Astrocyte (in vitro differentiated cells and primary cell): Measurements from ENCODE around the gene CSAD. TPM values are rescaled to one million over a fixed set of nuclear protein-coding genes. Genes with fewer than 3 reads are reported as not detected.
"Not testable (repeated sequence)": the region's sequence is repeated elsewhere in the genome, so short reads cannot be mapped to it uniquely, and the experiment has no call there.

Experiments
- DNase-seq: peaks from one replicate; pipeline ENCODE4 v3.0.0-alpha.2; 2010; ENCODE audit warnings: low read depth
- FAIRE-seq: peaks from 2 replicates; lab custom pipeline; 2011; peaks lifted over from hg19 to GRCh38; lab: Jason Lieb, UNC
- H2AFZ ChIP-seq: 2 replicates; pipeline ENCODE4 v1.6.0; 2012; ENCODE audit warnings: low read depth, low read length, inconsistent platforms
- H3K27ac ChIP-seq: 2 replicates; pipeline ENCODE4 v1.5.1; 2011; ENCODE audit warnings: low read depth, low read length, inconsistent platforms
- H3K27me3 ChIP-seq: 2 replicates; pipeline ENCODE4 v1.6.0; 2011; ENCODE audit warnings: low read length, inconsistent platforms; ENCODE audit not compliant: insufficient read depth
- H3K36me3 ChIP-seq: 2 replicates; pipeline ENCODE4 v1.5.1; 2011; ENCODE audit warnings: low read length, inconsistent platforms; ENCODE audit not compliant: insufficient read depth
- H3K4me1 ChIP-seq: 2 replicates; pipeline ENCODE4 v1.5.1; 2011; ENCODE audit warnings: low read length, inconsistent platforms; ENCODE audit not compliant: insufficient read depth
- H3K4me2 ChIP-seq: 2 replicates; pipeline ENCODE4 v1.6.0; 2012; ENCODE audit warnings: low read length, inconsistent platforms
- H3K4me3 ChIP-seq: 2 replicates; pipeline ENCODE4 v1.5.1; 2011; ENCODE audit warnings: low read depth, mild to moderate bottlenecking, low read length, inconsistent platforms; ENCODE audit not compliant: insufficient read depth
- H3K79me2 ChIP-seq: 2 replicates; pipeline ENCODE4 v1.6.0; 2012; ENCODE audit warnings: mild to moderate bottlenecking, low read length, inconsistent platforms; ENCODE audit not compliant: insufficient read depth
- H3K9ac ChIP-seq: 2 replicates; pipeline ENCODE4 v1.6.0; 2012; ENCODE audit warnings: mild to moderate bottlenecking, low read length, inconsistent platforms
- H3K9me3 ChIP-seq: 2 replicates; pipeline ENCODE4 v1.5.1; 2012; ENCODE audit warnings: low read depth, mild to moderate bottlenecking, low read length, inconsistent platforms; ENCODE audit not compliant: insufficient read depth
- H4K20me1 ChIP-seq: 2 replicates; pipeline ENCODE4 v1.6.0; 2012; ENCODE audit warnings: low read length, inconsistent platforms; ENCODE audit not compliant: insufficient read depth
- H3K27ac Mint-ChIP-seq: one replicate; pipeline ENCODE4 v1.8.0; 2021; ENCODE audit warnings: mild to moderate bottlenecking, mixed read lengths; ENCODE audit not compliant: unreplicated experiment
- H3K27me3 Mint-ChIP-seq: one replicate; pipeline ENCODE4 v1.8.0; 2021; ENCODE audit warnings: low read depth, mixed read lengths; ENCODE audit not compliant: unreplicated experiment
- H3K36me3 Mint-ChIP-seq: one replicate; pipeline ENCODE4 v1.8.0; 2021; ENCODE audit warnings: low read depth, mixed read lengths; ENCODE audit not compliant: unreplicated experiment
- H3K4me1 Mint-ChIP-seq: one replicate; pipeline ENCODE4 v1.8.0; 2021; ENCODE audit warnings: low read depth, mixed read lengths; ENCODE audit not compliant: unreplicated experiment
- H3K4me3 Mint-ChIP-seq: one replicate; pipeline ENCODE4 v1.8.0; 2021; ENCODE audit warnings: mild to moderate bottlenecking, moderate library complexity, mixed read lengths; ENCODE audit not compliant: unreplicated experiment
- H3K9me3 Mint-ChIP-seq: one replicate; pipeline ENCODE4 v1.8.0; 2021; ENCODE audit warnings: mild to moderate bottlenecking, mixed read lengths; ENCODE audit not compliant: unreplicated experiment
- EZH2 ChIP-seq: IDR thresholded peaks from 2 replicates; pipeline ENCODE4 v1.6.1; 2012; ENCODE audit warnings: mild to moderate bottlenecking, low read length, inconsistent platforms; ENCODE audit not compliant: insufficient read depth
- total RNA-seq: library from RNA; stranded (reverse); gene quantifications from 2 replicates; pipeline ENCODE4 v1.2.1, GENCODE V29; 2021
- TF ChIP-seq, protein P1 (sequence below): IDR thresholded peaks from 2 replicates; pipeline ENCODE4 v1.5.1; 2011; ENCODE audit warnings: low read depth, mild to moderate bottlenecking, inconsistent platforms, low read length, moderate library complexity; ENCODE audit not compliant: insufficient read depth

The CSAD gene
- total RNA-seq, 1 donor from 2014 or later: 19.4 TPM

DNA sequence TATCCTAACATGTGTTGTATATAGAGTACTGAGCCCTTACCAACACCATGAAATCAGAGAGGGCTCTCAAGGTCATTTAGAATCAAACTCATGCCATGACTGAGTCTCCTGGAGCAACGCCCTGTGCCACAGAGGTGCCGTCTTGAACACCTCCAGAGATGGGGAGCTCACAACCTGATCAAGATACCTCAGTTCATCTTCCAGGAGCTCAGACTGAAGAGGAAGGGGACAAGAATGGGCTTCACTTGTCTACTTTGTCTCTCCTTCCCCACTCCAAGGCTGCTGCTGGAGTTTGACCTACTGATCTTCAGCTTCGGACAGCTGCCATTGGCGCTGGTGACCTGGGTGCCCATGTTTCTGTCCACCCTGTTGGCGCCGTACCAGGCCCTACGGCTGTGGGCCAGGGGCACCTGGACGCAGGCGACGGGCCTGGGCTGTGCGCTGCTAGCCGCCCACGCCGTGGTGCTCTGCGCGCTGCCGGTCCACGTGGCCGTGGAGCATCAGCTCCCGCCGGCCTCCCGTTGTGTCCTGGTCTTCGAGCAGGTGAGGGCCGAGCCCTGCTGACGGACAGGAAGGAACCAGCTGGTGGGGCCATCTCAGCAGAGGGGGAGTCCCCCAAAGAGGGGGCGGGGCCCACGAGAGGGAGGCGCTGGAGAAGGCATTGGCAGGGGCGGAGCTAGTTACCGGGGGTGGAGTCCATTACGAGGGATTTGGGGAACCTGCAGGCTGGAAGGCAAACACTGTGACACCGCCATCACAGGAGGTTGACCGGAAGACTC, 65.4 kb downstream of the CSAD start:
- no peaks in the 10 kb centered on the region for H3K4me1 Mint-ChIP-seq
- Histone ChIP-seq H3K36me3 (no peaks in the 10 kb centered on the region), H3K9ac (no peak overlapping the region), H4K20me1 (no peaks in the 10 kb centered on the region), H3K79me2 (no peaks in the 10 kb centered on the region), H2AFZ (no peak overlapping the region), H3K27me3 (no peaks in the 10 kb centered on the region), H3K9me3 (no peaks in the 10 kb centered on the region), H3K4me2 (no peak overlapping the region), H3K27ac (no peak overlapping the region), H3K4me3 (no peak overlapping the region), H3K4me1 (no peaks in the 10 kb centered on the region)
- H3K36me3 Mint-ChIP-seq: peaks cover 2% of the 10 kb centered on the region
- H3K4me3 Mint-ChIP-seq: no peak overlapping the region
- no peaks in the 10 kb centered on the region for H3K9me3 Mint-ChIP-seq
- no peak for TF ChIP-seq EZH2
- DNase-seq: no peak
- H3K27me3 Mint-ChIP-seq: peaks cover 19% of the 10 kb centered on the region
- no peak for FAIRE-seq
- H3K27ac Mint-ChIP-seq: no peak overlapping the region

DNA sequence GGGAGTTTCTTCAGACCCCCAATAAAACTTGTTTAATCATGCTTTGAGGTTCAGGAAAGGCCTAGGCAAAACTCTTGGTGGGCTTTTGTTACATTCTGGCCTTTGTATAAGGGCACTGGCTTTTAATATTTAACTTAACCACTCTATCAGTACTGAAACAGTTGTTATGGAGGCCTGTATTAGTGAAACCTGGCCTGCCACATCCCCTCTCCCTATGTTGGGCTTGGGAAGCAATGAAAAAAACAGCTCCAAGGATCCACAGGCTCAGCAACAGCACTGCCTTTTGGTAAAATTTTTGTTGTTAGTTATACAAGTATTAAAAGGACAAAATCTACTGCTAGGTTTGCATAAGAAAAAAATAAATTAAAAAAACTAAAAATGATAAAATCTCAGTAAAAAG, 66.8 kb downstream of the CSAD start:
- TF ChIP-seq EZH2: no peak
- TF ChIP-seq, protein P1, sequence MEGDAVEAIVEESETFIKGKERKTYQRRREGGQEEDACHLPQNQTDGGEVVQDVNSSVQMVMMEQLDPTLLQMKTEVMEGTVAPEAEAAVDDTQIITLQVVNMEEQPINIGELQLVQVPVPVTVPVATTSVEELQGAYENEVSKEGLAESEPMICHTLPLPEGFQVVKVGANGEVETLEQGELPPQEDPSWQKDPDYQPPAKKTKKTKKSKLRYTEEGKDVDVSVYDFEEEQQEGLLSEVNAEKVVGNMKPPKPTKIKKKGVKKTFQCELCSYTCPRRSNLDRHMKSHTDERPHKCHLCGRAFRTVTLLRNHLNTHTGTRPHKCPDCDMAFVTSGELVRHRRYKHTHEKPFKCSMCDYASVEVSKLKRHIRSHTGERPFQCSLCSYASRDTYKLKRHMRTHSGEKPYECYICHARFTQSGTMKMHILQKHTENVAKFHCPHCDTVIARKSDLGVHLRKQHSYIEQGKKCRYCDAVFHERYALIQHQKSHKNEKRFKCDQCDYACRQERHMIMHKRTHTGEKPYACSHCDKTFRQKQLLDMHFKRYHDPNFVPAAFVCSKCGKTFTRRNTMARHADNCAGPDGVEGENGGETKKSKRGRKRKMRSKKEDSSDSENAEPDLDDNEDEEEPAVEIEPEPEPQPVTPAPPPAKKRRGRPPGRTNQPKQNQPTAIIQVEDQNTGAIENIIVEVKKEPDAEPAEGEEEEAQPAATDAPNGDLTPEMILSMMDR: no peak
- H3K9me3 ChIP-seq: no peaks in the 10 kb centered on the region
- no peaks in the 10 kb centered on the region for H3K4me1 Mint-ChIP-seq
- H3K27me3 ChIP-seq: no peaks in the 10 kb centered on the region
- no peak overlapping the region for H3K9ac ChIP-seq
- no peak overlapping the region for H3K27ac Mint-ChIP-seq
- no peaks in the 10 kb centered on the region for H3K79me2 ChIP-seq
- H4K20me1 ChIP-seq: no peaks in the 10 kb centered on the region
- no peak overlapping the region for H3K4me3 Mint-ChIP-seq
- H3K36me3 Mint-ChIP-seq: peaks cover 2% of the 10 kb centered on the region
- no peak overlapping the region for H3K4me3 ChIP-seq
- no peaks in the 10 kb centered on the region for H3K9me3 Mint-ChIP-seq
- H2AFZ ChIP-seq: no peak overlapping the region
- no peaks in the 10 kb centered on the region for H3K4me1 ChIP-seq
- H3K36me3 ChIP-seq: no peaks in the 10 kb centered on the region
- peaks cover 9% of the 10 kb centered on the region for H3K27me3 Mint-ChIP-seq
- H3K27ac ChIP-seq: no peak overlapping the region
- DNase-seq (no peak), FAIRE-seq (no peak)
- H3K4me2 ChIP-seq: no peak overlapping the region

DNA sequence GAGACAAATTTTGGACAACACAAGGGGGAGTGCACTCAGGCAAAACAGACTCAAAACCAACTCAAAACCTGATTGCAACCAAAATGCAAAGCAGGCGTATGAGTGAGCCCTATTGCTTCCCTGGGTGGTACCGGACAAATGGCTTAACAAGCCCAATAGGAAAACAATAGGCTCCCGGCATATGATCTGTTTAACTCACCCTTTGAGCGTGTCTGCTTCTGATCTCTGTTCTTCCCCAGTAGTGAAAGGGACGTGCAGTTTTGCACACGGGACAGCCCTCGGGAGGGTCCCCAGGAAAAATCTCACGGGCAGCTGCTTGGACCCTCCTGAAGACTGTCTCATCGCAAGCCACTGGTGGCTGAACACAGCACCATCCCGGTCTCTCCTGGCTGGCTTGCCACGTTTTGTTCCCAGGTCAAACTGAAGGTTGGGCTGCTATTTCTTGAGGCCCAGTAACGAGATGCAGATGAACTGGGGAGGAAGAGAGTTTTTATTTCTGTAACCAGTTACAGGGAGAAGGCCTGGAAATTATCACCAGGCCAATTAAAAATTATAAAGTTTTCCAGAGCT, 67.5 kb downstream of the CSAD start:
- TF ChIP-seq, protein P1: no peak
- no peak for TF ChIP-seq EZH2
- H3K27me3 ChIP-seq: no peaks in the 10 kb centered on the region
- no peak overlapping the region for H2AFZ ChIP-seq
- no peak overlapping the region for H3K4me3 ChIP-seq
- H3K4me1 ChIP-seq: no peaks in the 10 kb centered on the region
- no peaks in the 10 kb centered on the region for H3K36me3 Mint-ChIP-seq
- H3K79me2 ChIP-seq: no peaks in the 10 kb centered on the region
- H3K27me3 Mint-ChIP-seq: peaks cover 3% of the 10 kb centered on the region
- H3K9me3 ChIP-seq: no peaks in the 10 kb centered on the region
- H3K27ac ChIP-seq: no peak overlapping the region
- FAIRE-seq (no peak), DNase-seq (no peak)
- no peak overlapping the region for H3K4me3 Mint-ChIP-seq
- H4K20me1 ChIP-seq: no peaks in the 10 kb centered on the region
- no peaks in the 10 kb centered on the region for H3K36me3 ChIP-seq
- no peaks in the 10 kb centered on the region for H3K9me3 Mint-ChIP-seq
- H3K9ac ChIP-seq: no peak overlapping the region
- H3K4me1 Mint-ChIP-seq: no peaks in the 10 kb centered on the region
- H3K4me2 ChIP-seq: no peak overlapping the region
- no peak overlapping the region for H3K27ac Mint-ChIP-seq

DNA sequence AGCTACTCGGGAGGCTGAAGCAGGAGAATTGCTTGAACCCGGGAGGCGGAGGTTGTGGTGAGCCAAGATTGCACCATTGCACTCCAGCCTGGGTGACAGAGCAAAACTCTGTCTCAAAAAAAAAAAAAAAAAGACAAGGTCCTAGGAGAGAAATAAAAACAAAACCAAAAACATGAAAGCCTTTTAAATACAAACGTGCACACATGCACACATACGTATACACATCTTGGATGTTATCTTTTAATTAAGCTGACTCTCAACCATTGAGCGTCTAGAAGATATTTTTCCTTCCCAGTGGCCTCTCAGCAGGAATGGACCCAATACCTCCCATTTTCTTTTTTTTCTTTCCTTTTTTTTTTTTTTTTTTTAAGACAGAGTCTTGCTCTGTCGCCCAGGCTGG, 68.3 kb downstream of the CSAD start:
- H2AFZ ChIP-seq, H3K9ac ChIP-seq, H3K27me3 ChIP-seq, H3K27ac ChIP-seq, H3K36me3 Mint-ChIP-seq, DNase-seq, FAIRE-seq, H3K9me3 ChIP-seq, H3K4me1 Mint-ChIP-seq, H3K79me2 ChIP-seq, H3K4me2 ChIP-seq, H3K27me3 Mint-ChIP-seq, H3K4me3 ChIP-seq, H3K27ac Mint-ChIP-seq, H3K4me3 Mint-ChIP-seq, H3K9me3 Mint-ChIP-seq, H4K20me1 ChIP-seq, H3K4me1 ChIP-seq, H3K36me3 ChIP-seq: not testable (repeated sequence)
